ENCODE results near the gene TRAPPC3L.
A peak's percentile ranks its signal among the peaks of the same experiment; 100 is the strongest.

The TRAPPC3L gene

DNA sequence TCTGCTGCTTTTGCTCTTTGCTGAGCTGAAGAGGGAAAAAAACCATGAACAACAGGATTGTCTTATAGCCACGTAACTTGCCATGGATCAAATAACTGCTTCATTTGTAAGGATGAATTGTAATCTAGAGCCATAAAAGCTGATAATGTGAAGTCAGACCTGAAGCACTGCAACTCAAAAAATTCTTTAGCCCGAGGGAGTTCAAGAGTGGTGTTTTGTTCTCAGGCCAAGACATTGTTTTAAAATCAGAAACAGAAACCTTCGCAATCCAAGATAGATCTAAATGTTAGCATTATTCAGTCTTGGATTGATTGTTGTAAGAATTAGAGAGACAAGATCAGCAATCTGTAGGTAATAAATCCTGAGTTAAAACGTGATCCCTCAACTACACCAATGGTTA is at the start of gene TRAPPC3L:
TSS of gene TRAPPC3L (minus strand) at position 34 of the 400 bp plus-strand sequence. CDS start 170 bp downstream, outside the sequence.
- Histone ChIP-seq H3K9me3 (ENCODE audit: low read length) (no peaks in the 10 kb centered on the region), H3K9ac (ENCODE audit: low read length) (no peak within 1 kb of the TSS), H3K4me1 (ENCODE audit: insufficient read depth, low read length) (no peaks in the 10 kb centered on the region), H3K36me3 (ENCODE audit: insufficient read depth, low read length) (no peaks in the 10 kb centered on the region), H3K27ac (ENCODE audit: low read depth, low read length) (no peak within 1 kb of the TSS), H3K4me3 (ENCODE audit: low read depth in 1 of 2, low read length in 2 of 2) (no peak within 1 kb of the TSS), H3K27me3 (ENCODE audit: control insufficient read depth in 1 of 2, insufficient read depth in 2 of 2, low read length in 2 of 2) (no peaks in the 10 kb centered on the region)

- no peaks in the 10 kb centered on the region for H3K27me3 ChIP-seq (ENCODE audit: control insufficient read depth in 1 of 2, insufficient read depth in 2 of 2, low read length in 2 of 2)
- H3K4me1 ChIP-seq (ENCODE audit: insufficient read depth, low read length) = no peaks in the 10 kb centered on the region
- H3K9me3 ChIP-seq (ENCODE audit: low read length) = no peaks in the 10 kb centered on the region
- H3K27ac ChIP-seq (ENCODE audit: low read depth, low read length) = no peak overlapping the region
- no peak overlapping the region for H3K4me3 ChIP-seq (ENCODE audit: low read depth in 1 of 2, low read length in 2 of 2)
- H3K9ac ChIP-seq (ENCODE audit: low read length) = no peak overlapping the region
- peaks cover 31% of the 10 kb centered on the region for H3K36me3 ChIP-seq (ENCODE audit: insufficient read depth, low read length)
These were observed 49.8 kb upstream of the TRAPPC3L start for GRCh38 chr6:116595247-116595646.

GRCh38 chr6:116586738-116587137 is 41.3 kb upstream of the TRAPPC3L start:
- Histone ChIP-seq H3K27me3 (ENCODE audit: control insufficient read depth in 1 of 2, insufficient read depth in 2 of 2, low read length in 2 of 2) (no peaks in the 10 kb centered on the region), H3K4me3 (ENCODE audit: low read depth in 1 of 2, low read length in 2 of 2) (no peak overlapping the region), H3K9ac (ENCODE audit: low read length) (no peak overlapping the region), H3K4me1 (ENCODE audit: insufficient read depth, low read length) (no peaks in the 10 kb centered on the region), H3K36me3 (ENCODE audit: insufficient read depth, low read length) (peaks cover 41% of the 10 kb centered on the region), H3K9me3 (ENCODE audit: low read length) (no peaks in the 10 kb centered on the region), H3K27ac (ENCODE audit: low read depth, low read length) (no peak overlapping the region)

DNA sequence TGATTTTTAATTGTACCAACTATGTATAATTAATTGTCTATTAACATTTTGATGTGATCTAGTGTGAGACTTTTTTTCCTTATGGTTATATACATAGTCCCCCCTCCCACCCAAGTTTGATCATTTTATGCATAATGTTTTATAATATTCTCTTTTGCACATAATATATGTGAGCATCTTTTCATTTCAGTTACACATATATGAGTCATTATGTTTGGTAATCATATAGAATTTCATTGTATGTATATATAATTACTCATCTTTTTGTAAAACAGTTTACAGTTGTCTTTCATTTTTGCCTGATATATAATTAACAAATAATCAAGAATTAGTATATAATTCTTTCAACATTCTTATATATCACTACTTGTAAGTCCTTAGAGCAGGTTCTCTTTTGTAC is 40.8 kb upstream of the TRAPPC3L start:
- Histone ChIP-seq H3K4me1 (ENCODE audit: insufficient read depth, low read length) (no peaks in the 10 kb centered on the region), H3K27ac (ENCODE audit: low read depth, low read length) (no peak overlapping the region), H3K4me3 (ENCODE audit: low read depth in 1 of 2, low read length in 2 of 2) (no peak overlapping the region), H3K9ac (ENCODE audit: low read length) (no peak overlapping the region), H3K36me3 (ENCODE audit: insufficient read depth, low read length) (peaks cover 36% of the 10 kb centered on the region), H3K27me3 (ENCODE audit: control insufficient read depth in 1 of 2, insufficient read depth in 2 of 2, low read length in 2 of 2) (no peaks in the 10 kb centered on the region), H3K9me3 (ENCODE audit: low read length) (no peaks in the 10 kb centered on the region)

DNA sequence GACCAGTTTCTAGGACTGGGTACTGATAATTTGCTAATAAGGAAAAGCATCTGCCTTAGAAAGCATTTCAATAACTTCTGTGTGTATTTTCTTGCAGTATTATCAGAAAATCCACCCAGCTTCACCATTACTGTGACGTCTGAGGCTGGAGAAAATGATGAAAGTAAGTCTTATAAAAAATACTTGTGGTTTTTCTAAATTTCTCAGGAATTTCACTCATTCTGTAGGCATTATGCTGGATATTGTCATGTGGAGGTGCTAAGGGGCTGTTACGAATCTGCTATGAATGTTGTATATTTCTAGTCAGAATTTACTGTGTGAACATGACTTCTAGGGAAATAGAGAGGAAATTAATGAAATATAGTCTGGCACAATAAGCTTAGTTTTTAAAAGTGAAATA is 34.7 kb upstream of the TRAPPC3L start:
- Histone ChIP-seq H3K36me3 (ENCODE audit: insufficient read depth, low read length) (peaks cover 16% of the 10 kb centered on the region), H3K27ac (ENCODE audit: low read depth, low read length) (no peak overlapping the region), H3K4me1 (ENCODE audit: insufficient read depth, low read length) (peaks cover 4% of the 10 kb centered on the region), H3K9ac (ENCODE audit: low read length) (no peak overlapping the region), H3K4me3 (ENCODE audit: low read depth in 1 of 2, low read length in 2 of 2) (no peak overlapping the region), H3K27me3 (ENCODE audit: control insufficient read depth in 1 of 2, insufficient read depth in 2 of 2, low read length in 2 of 2) (no peaks in the 10 kb centered on the region), H3K9me3 (ENCODE audit: low read length) (no peaks in the 10 kb centered on the region)

GRCh38 chr6:116579143-116579542 is 33.7 kb upstream of the TRAPPC3L start:
- no peak overlapping the region for H3K27ac ChIP-seq (ENCODE audit: low read depth, low read length)
- peaks cover 6% of the 10 kb centered on the region for H3K4me1 ChIP-seq (ENCODE audit: insufficient read depth, low read length)
- no peaks in the 10 kb centered on the region for H3K27me3 ChIP-seq (ENCODE audit: control insufficient read depth in 1 of 2, insufficient read depth in 2 of 2, low read length in 2 of 2)
- no peak overlapping the region for H3K9ac ChIP-seq (ENCODE audit: low read length)
- H3K4me3 ChIP-seq (ENCODE audit: low read depth in 1 of 2, low read length in 2 of 2) = no peak overlapping the region
- no peaks in the 10 kb centered on the region for H3K9me3 ChIP-seq (ENCODE audit: low read length)
- peaks cover 13% of the 10 kb centered on the region for H3K36me3 ChIP-seq (ENCODE audit: insufficient read depth, low read length)

DNA sequence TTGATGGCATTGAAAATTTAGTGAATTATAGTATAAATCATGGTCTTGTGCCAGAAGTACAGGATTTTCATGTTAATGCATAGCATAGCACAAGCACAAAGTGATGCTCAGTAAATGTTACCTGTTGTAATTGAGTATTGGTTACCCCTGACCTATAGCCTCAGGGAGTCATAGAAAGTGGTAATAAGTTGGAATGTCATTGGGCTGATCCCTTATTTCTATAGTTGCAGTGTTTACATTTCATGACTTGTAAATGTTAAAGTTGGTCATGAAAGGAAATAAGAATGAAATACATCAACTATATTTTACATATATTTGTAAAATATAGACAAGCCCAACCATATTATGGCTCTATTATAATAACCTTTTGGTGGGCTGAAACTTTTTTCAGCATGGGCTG is 32.9 kb upstream of the TRAPPC3L start:
- Histone ChIP-seq H3K9ac (ENCODE audit: low read length) (no peak overlapping the region), H3K36me3 (ENCODE audit: insufficient read depth, low read length) (peaks cover 13% of the 10 kb centered on the region), H3K4me1 (ENCODE audit: insufficient read depth, low read length) (peaks cover 12% of the 10 kb centered on the region), H3K4me3 (ENCODE audit: low read depth in 1 of 2, low read length in 2 of 2) (no peak overlapping the region), H3K27me3 (ENCODE audit: control insufficient read depth in 1 of 2, insufficient read depth in 2 of 2, low read length in 2 of 2) (no peaks in the 10 kb centered on the region), H3K9me3 (ENCODE audit: low read length) (no peaks in the 10 kb centered on the region), H3K27ac (ENCODE audit: low read depth, low read length) (no peak overlapping the region)

GRCh38 chr6:116577486-116577885 is 32.0 kb upstream of the TRAPPC3L start:
- no peak overlapping the region for H3K4me3 ChIP-seq (ENCODE audit: low read depth in 1 of 2, low read length in 2 of 2)
- H3K9ac ChIP-seq (ENCODE audit: low read length) = no peak overlapping the region
- H3K36me3 ChIP-seq (ENCODE audit: insufficient read depth, low read length) = peaks cover 13% of the 10 kb centered on the region
- H3K4me1 ChIP-seq (ENCODE audit: insufficient read depth, low read length) = peaks cover 21% of the 10 kb centered on the region
- H3K9me3 ChIP-seq (ENCODE audit: low read length) = no peaks in the 10 kb centered on the region
- no peak overlapping the region for H3K27ac ChIP-seq (ENCODE audit: low read depth, low read length)
- H3K27me3 ChIP-seq (ENCODE audit: control insufficient read depth in 1 of 2, insufficient read depth in 2 of 2, low read length in 2 of 2) = no peaks in the 10 kb centered on the region

GRCh38 chr6:116575227-116575626 is 29.7 kb upstream of the TRAPPC3L start:
- H3K9ac ChIP-seq (ENCODE audit: low read length) = no peak overlapping the region
- peaks cover 13% of the 10 kb centered on the region for H3K36me3 ChIP-seq (ENCODE audit: insufficient read depth, low read length)
- H3K4me1 ChIP-seq (ENCODE audit: insufficient read depth, low read length) = peaks cover 24% of the 10 kb centered on the region
- H3K27me3 ChIP-seq (ENCODE audit: control insufficient read depth in 1 of 2, insufficient read depth in 2 of 2, low read length in 2 of 2) = no peaks in the 10 kb centered on the region
- no peak overlapping the region for H3K27ac ChIP-seq (ENCODE audit: low read depth, low read length)
- H3K9me3 ChIP-seq (ENCODE audit: low read length) = no peaks in the 10 kb centered on the region
- H3K4me3 ChIP-seq (ENCODE audit: low read depth in 1 of 2, low read length in 2 of 2) = no peak overlapping the region

- peak overlapping the region; percentile 78 for H3K9ac ChIP-seq (ENCODE audit: low read length)
- no peaks in the 10 kb centered on the region for H3K27me3 ChIP-seq (ENCODE audit: control insufficient read depth in 1 of 2, insufficient read depth in 2 of 2, low read length in 2 of 2)
- peak overlapping the region; percentile 86 to 89 for H3K4me3 ChIP-seq (ENCODE audit: low read depth in 1 of 2, low read length in 2 of 2)
- H3K36me3 ChIP-seq (ENCODE audit: insufficient read depth, low read length) = peaks cover 11% of the 10 kb centered on the region
- peaks cover 24% of the 10 kb centered on the region for H3K4me1 ChIP-seq (ENCODE audit: insufficient read depth, low read length)
- H3K9me3 ChIP-seq (ENCODE audit: low read length) = no peaks in the 10 kb centered on the region
- peak overlapping the region; percentile 80 for H3K27ac ChIP-seq (ENCODE audit: low read depth, low read length)
These were observed 26.7 kb upstream of the TRAPPC3L start for GRCh38 chr6:116572162-116572561.

- H3K36me3 ChIP-seq (ENCODE audit: insufficient read depth, low read length) = peaks cover 5% of the 10 kb centered on the region
- H3K4me3 ChIP-seq (ENCODE audit: low read depth in 1 of 2, low read length in 2 of 2) = peak overlapping the region; percentile 86 to 89
- peak overlapping the region; percentile 80 for H3K27ac ChIP-seq (ENCODE audit: low read depth, low read length)
- H3K9me3 ChIP-seq (ENCODE audit: low read length) = no peaks in the 10 kb centered on the region
- H3K27me3 ChIP-seq (ENCODE audit: control insufficient read depth in 1 of 2, insufficient read depth in 2 of 2, low read length in 2 of 2) = no peaks in the 10 kb centered on the region
- H3K4me1 ChIP-seq (ENCODE audit: insufficient read depth, low read length) = peaks cover 24% of the 10 kb centered on the region
- H3K9ac ChIP-seq (ENCODE audit: low read length) = peak overlapping the region; percentile 78
These were observed 26.2 kb upstream of the TRAPPC3L start for GRCh38 chr6:116571683-116572000.

DNA sequence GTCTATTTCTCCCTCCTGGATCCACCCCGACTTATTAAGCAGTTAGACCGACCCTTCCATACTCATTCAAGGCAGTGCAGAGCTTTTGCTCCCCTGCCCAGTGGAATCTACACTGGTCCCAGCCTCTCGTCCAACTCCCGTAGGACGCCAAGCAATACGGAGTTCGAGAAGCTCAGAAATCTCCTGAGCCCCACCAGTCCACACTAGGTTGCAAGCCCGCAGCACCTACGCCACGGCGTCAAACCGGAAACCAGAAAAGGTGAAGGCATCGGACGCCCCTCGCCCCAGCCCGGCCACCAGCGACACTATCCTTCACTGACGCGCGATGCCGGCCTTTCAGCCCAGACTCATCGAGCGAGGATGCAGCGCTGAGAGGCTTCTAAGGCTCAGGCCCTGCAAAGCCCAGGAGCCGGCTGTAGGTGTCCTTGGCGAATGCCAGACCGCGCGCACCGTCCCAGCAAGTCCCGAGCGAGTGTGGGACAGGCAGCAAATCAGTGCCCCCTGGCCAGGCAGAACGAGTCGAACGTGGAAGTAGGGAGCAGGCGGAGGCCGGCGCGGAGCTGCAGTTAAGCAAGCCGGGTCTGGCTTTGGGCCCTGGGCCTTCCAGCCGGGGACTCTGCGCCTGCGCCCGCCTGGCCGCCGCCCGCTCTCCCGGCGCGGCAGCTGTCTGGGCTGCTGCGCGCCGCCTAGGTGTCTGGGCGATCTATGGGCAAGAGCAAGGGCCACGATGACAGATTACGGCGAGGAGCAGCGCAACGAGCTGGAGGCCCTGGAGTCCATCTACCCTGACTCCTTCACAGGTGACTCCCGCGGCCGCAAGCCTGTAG is 25.6 kb upstream of the TRAPPC3L start, which contains the start of gene RWDD1:
TSS of gene RWDD1 (plus strand) at position 649 of the 827 bp plus-strand sequence. CDS start at position 728, 79 bp downstream.
- Histone ChIP-seq H3K4me1 (ENCODE audit: insufficient read depth, low read length) (peaks cover 24% of the 10 kb centered on the region), H3K4me3 (ENCODE audit: low read depth in 1 of 2, low read length in 2 of 2) (peak within 1 kb of the TSS; percentile 86 to 89), H3K9ac (ENCODE audit: low read length) (peak within 1 kb of the TSS; percentile 78), H3K27ac (ENCODE audit: low read depth, low read length) (peak within 1 kb of the TSS; percentile 80), H3K36me3 (ENCODE audit: insufficient read depth, low read length) (no peaks in the 10 kb centered on the region), H3K9me3 (ENCODE audit: low read length) (no peaks in the 10 kb centered on the region), H3K27me3 (ENCODE audit: control insufficient read depth in 1 of 2, insufficient read depth in 2 of 2, low read length in 2 of 2) (no peaks in the 10 kb centered on the region)

Data from muscle layer of colon (tissue), 2 donors.